Fibroblast of mammary gland (primary cell): ENCODE data around the gene TDRD9.

Experiments used
- DNase-seq: peaks from one replicate; pipeline ENCODE4 v3.0.0-alpha.2; 2010; ENCODE audit warnings: low read depth
- H3K4me3 ChIP-seq: 2 replicates; pipeline ENCODE4 v1.5.1; 2011; ENCODE audit warnings: low read depth, mild to moderate bottlenecking, low read length, moderate library complexity; ENCODE audit not compliant: control insufficient read depth
- TF ChIP-seq, protein P1 (sequence below): conservative IDR thresholded peaks from 2 replicates; pipeline ENCODE4 v1.5.1; 2011; ENCODE audit warnings: low read depth, low read length, inconsistent platforms; ENCODE audit not compliant: control insufficient read depth, insufficient read depth

Gene TDRD9

DNA sequence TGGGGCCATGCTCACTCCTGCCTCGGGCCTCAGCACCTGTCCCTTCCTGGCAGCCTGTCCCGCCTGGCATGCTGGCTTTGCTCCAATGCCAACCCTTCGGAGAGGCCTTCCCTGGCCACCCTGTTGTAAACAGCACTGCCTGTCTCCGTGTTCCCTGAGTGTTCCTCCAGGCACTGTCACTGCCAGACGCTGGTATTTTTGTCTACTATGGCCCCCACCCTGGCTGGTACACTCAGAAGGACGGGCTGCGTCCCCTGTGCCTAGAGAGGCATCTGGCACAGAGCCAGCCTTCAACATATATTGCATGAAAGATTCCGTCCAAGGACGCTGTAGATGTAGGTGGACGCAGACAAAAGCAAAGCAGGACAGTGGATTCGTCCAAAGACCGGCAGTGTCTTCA is 154.6 kb downstream of the TDRD9 start:
- no peak for DNase-seq
- TF ChIP-seq, protein P1, sequence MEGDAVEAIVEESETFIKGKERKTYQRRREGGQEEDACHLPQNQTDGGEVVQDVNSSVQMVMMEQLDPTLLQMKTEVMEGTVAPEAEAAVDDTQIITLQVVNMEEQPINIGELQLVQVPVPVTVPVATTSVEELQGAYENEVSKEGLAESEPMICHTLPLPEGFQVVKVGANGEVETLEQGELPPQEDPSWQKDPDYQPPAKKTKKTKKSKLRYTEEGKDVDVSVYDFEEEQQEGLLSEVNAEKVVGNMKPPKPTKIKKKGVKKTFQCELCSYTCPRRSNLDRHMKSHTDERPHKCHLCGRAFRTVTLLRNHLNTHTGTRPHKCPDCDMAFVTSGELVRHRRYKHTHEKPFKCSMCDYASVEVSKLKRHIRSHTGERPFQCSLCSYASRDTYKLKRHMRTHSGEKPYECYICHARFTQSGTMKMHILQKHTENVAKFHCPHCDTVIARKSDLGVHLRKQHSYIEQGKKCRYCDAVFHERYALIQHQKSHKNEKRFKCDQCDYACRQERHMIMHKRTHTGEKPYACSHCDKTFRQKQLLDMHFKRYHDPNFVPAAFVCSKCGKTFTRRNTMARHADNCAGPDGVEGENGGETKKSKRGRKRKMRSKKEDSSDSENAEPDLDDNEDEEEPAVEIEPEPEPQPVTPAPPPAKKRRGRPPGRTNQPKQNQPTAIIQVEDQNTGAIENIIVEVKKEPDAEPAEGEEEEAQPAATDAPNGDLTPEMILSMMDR: no peak

DNA sequence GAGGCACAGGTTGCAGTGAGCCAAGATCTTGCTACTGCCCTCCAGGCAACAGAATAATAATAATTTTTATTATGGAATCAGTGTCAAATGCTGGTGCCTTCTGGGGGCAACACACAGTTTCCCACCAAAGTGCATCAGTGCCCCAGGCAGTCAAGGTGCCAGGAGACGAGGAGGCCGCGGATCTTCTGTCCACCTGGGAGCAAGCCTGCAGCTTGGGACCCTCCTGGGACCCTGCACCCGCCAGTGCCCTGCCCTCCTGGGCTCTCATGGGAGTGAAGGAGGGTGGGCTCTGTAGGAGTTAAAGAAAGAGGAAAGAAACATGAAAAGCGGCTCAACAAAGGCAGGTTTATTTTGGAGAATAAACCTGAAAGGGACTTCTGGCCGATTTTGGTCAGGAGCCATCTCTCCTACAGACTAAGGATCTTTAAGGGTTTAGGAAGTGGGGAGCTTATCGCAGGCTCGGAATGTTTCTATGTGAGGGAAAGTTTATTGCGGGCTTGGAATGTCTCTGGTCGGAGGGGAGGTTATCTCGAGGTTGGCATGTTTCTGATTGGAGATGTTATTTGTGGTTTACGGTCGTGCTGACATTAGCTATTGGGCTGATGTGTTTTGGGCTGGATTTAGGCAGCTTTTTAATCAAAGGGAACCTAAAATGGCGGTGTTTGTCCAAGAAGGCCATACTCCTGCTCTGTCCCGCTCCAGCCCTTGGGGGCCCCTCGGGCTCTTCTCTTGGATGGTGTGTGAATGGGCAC is 156.2 kb downstream of the TDRD9 start:
- DNase-seq: no peak
- no peak overlapping the region for H3K4me3 ChIP-seq
- TF ChIP-seq, protein P1: no peak

More for the DNA sequence above, 154.6 kb downstream of the TDRD9 start:
- H3K4me3 ChIP-seq: no peak overlapping the region

GRCh38 chr14:104085032-104085888 is 157.0 kb downstream of the TDRD9 start, which contains the start of gene ASPG:
ASPG (plus strand) TSS chr14:104085700; CDS start chr14:104085771, 71 bp downstream.
- TF ChIP-seq, protein P1: no peak
- no peak within 1 kb of the TSS for H3K4me3 ChIP-seq
- no peak for DNase-seq

DNA sequence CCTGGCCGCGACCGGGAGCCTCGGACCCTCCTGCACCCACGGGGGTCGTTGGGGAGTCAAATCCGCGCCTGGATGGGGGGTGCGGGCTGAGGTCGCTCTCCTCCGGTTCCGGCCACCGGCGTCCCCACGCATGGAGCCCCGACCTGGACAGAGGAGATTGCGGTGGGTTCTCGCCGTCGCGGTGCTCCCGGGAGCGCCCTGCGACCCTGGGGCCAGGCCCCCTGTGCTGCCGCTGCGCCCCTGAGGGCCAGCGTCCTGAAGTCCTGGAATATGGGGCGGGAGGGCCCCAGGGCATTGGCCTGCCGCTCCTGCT is 157.6 kb downstream of the TDRD9 start:
- H3K4me3 ChIP-seq: no peak overlapping the region
- no peak for DNase-seq
- TF ChIP-seq, protein P1: no peak

DNA sequence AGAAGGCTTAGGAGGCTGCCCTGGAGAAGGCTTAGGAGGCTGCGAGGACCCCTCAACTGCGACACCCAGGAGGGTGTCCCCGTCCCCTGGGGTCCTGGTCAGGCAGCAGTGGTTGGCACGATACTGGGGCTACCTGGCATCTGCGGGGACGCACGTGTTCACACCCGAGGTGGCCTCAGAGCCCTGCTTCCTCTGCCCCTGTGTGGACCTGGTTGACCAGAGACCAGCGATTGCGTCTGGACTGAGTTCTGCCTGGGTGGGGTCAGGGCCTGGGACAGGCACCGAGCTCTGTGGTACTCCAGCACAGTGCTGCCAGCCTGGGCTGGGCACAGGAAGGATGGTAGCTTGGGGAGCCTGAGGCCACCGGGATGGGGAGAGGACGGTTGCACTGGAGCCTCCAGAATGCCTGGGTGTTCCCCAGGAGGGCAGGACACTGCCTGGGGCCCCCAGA is 158.0 kb downstream of the TDRD9 start:
- TF ChIP-seq, protein P1: no peak
- H3K4me3 ChIP-seq: no peak overlapping the region
- DNase-seq: no peak

DNA sequence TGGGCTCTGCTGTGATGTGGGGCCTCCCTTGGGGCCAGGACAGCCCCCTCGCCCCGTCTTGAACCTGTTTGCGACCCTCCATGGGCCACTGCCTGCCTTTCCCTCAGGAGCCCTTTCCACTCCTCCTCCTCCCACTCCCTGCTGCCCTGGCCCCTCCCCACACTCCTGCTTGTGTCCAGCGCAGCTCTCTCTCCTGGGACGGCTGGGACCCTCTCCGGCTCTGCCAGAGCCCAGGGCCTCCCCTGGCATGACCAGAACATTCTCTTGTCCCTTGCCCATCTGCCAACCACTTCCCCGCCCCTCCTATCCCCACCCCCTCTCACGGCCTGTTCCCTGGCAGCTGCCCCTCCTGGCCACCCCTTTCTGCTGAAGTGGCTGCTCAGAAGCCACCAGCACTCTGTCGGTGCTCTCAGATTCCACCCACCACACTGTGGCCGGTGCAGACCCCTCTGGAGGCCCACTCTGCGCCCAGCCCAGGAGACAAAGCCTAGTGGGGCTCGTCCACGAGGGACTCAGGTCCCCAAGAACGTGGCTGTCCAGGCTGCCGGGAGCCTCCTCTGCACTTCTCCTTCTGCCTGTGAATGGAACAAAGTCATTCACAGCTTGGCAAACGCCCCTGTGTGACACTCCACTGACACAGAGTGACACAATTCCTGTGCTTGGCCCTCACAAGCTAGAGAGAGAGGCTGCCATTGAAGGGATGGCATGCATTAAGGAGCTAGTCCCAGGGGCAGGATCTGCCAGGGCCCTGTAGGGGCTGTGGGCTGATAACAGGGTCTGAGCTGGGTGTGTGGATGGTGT is 158.6 kb downstream of the TDRD9 start:
- TF ChIP-seq, protein P1: no peak
- H3K4me3 ChIP-seq: no peak overlapping the region
- no peak for DNase-seq
